Upper lobe of left lung (tissue), 4 donors: Measurements from ENCODE around the gene RPS6KL1.

Experiments
- POLR2A ChIP-seq, 4 donors: fragments of 450-650 bp; IDR thresholded peaks; one replicate each; pipeline ENCODE4 v1.5.1; 2016 to 2017; ENCODE audit warnings: antibody characterized with exemption in 4 of 4, mild to moderate bottlenecking in 2 of 4
- POLR2AphosphoS5 ChIP-seq, 2 donors: sonication (generic); formaldehyde crosslinking; IDR thresholded peaks; one replicate each; pipeline ENCODE4 v1.5.1; 2017; ENCODE audit warnings: antibody characterized with exemption in 2 of 2
- TF ChIP-seq, protein P1 (sequence below), 6 experiments: fragments of 450-650 bp in 4 of 6; fragments of 200-600 bp in 2 of 6; sonication (generic) in 2 of 6; IDR thresholded peaks; one replicate each; pipeline ENCODE4 v1.5.1; 2016 to 2019; ENCODE audit warnings: antibody characterized with exemption in 6 of 6

DNA sequence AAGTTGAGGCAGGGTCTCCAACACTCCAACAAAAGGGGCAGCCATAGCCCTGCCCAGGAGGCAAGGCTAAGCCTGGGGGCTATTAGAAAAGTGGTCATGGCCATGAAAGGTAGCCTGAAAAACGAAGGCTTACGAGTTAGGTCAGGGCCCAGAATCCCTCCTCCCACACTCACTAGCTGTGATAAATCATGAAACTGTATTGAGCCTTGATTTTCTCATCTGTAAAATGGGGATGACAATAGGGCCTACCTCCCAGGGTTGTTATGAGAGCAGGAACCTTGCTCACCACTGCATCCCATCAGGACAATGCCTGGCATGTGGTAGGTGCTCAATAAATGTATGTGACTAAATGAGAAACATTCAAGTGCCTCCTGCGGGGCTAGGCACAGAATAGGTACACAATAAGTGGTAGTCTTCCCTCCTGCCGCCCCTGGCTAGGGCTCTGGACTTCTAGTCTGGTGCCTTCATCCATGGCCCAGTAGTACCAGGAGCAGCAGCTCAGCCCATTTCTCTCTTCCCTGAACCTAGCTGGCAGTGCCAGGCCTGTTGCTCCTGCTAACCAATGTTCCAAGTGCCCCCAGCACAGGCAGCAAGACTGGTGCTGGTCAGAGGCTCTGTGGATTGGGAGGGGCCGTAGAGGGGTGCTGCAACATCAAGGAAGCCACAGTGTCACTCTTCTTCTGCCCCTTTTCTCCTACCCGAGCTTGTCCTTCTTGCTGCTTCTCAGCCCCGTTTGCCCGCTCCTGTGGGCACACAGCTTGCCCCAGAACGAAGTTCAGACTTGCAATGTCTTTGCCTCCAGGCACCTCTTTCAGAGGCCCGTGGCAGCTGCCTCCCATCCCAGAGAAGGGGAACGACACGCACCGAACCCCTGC, 24.5 kb upstream of the RPS6KL1 start:
- no peak for TF ChIP-seq POLR2A (IDR thresholded peaks at IDR 0.05)
- TF ChIP-seq, protein P1, sequence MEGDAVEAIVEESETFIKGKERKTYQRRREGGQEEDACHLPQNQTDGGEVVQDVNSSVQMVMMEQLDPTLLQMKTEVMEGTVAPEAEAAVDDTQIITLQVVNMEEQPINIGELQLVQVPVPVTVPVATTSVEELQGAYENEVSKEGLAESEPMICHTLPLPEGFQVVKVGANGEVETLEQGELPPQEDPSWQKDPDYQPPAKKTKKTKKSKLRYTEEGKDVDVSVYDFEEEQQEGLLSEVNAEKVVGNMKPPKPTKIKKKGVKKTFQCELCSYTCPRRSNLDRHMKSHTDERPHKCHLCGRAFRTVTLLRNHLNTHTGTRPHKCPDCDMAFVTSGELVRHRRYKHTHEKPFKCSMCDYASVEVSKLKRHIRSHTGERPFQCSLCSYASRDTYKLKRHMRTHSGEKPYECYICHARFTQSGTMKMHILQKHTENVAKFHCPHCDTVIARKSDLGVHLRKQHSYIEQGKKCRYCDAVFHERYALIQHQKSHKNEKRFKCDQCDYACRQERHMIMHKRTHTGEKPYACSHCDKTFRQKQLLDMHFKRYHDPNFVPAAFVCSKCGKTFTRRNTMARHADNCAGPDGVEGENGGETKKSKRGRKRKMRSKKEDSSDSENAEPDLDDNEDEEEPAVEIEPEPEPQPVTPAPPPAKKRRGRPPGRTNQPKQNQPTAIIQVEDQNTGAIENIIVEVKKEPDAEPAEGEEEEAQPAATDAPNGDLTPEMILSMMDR (IDR thresholded peaks at IDR 0.05), result no peak
- no peak for TF ChIP-seq POLR2AphosphoS5 (IDR thresholded peaks at IDR 0.05)
